Smooth muscle cell (in vitro differentiated cells): Measurements from ENCODE around the gene KNG1. TPM values are rescaled to one million over a fixed set of nuclear protein-coding genes. Genes with fewer than 3 reads are reported as not detected.

Experiments
- DNase-seq: peaks from one replicate; lab custom pipeline; 2025; ENCODE audit not compliant: unreplicated experiment; lab: John Stamatoyannopoulos, UW
- H2AFZ ChIP-seq: fragments of 200-600 bp; sonication (generic); 2 replicates; pipeline ENCODE4 v1.6.0; 2016; ENCODE audit warnings: antibody characterized with exemption, low read depth, mild to moderate bottlenecking
- H3F3A ChIP-seq: fragments of 200-600 bp; sonication (generic); 2 replicates; pipeline ENCODE4 v1.6.0; 2017; ENCODE audit warnings: antibody characterized with exemption, low read depth
- H3K27ac ChIP-seq: fragments of 200-600 bp; sonication (generic); 2 replicates; pipeline ENCODE4 v1.5.1; 2016; ENCODE audit warnings: low read depth, mild to moderate bottlenecking
- H3K27me3 ChIP-seq: fragments of 200-600 bp; sonication (generic); 2 replicates; pipeline ENCODE4 v1.6.1; 2016; ENCODE audit warnings: low read depth, mild to moderate bottlenecking
- H3K36me3 ChIP-seq: fragments of 200-600 bp; sonication (generic); 2 replicates; pipeline ENCODE4 v1.5.1; 2016; ENCODE audit warnings: low read depth
- H3K4me1 ChIP-seq: fragments of 200-600 bp; sonication (generic); 2 replicates; pipeline ENCODE4 v1.5.1; 2016; ENCODE audit warnings: low read depth
- H3K4me2 ChIP-seq: fragments of 200-600 bp; sonication (generic); 2 replicates; pipeline ENCODE4 v1.6.0; 2016; ENCODE audit warnings: mild to moderate bottlenecking
- H3K4me3 ChIP-seq: fragments of 200-600 bp; sonication (generic); 2 replicates; pipeline ENCODE4 v1.5.1; 2016; ENCODE audit warnings: mild to moderate bottlenecking
- H3K79me2 ChIP-seq: fragments of 200-600 bp; sonication (generic); 2 replicates; pipeline ENCODE4 v1.6.0; 2016; ENCODE audit warnings: low read depth, mild to moderate bottlenecking
- H3K9ac ChIP-seq: fragments of 200-600 bp; sonication (generic); 2 replicates; pipeline ENCODE4 v1.6.0; 2016; ENCODE audit warnings: low read depth
- H3K9me3 ChIP-seq: fragments of 200-600 bp; sonication (generic); replicated peaks from 2 replicates; pipeline ENCODE4 v1.5.1; 2016; ENCODE audit warnings: low read depth
- H4K20me1 ChIP-seq: fragments of 200-600 bp; sonication (generic); 2 replicates; pipeline ENCODE4 v1.6.0; 2016; ENCODE audit warnings: low read depth
- WGBS: methylation state at CpG from one replicate; pipeline ENCODE4 v1.1.7; 2016; ENCODE audit warnings: low lambda C conversion rate; 5-methylcytosine and 5-hydroxymethylcytosine counted together
- polyA plus RNA-seq: library from polyadenylated mRNA; unstranded; fragments of >200 nt; fragmentation: Nextera tagmentation; extraction: Ambion mirVana; gene quantifications from 2 replicates; pipeline ENCODE4 v1.2.1, GENCODE V29; 2016
- total RNA-seq: library from RNA; depleted of rRNA; stranded (reverse); fragments of >200 nt; gene quantifications from 2 replicates; pipeline ENCODE4 v1.2.3, GENCODE V29; 2014
- TF ChIP-seq, protein P1 (sequence below): fragments of 200-600 bp; sonication (generic); IDR thresholded peaks from 2 replicates; pipeline ENCODE4 v1.5.1; 2017; ENCODE audit warnings: borderline replicate concordance, mild to moderate bottlenecking, antibody characterized with exemption; ENCODE audit not compliant: insufficient read depth, poor library complexity, severe bottlenecking

The KNG1 gene
- total and polyA plus RNA-seq, 2 experiments from 2014 or later: not detected

DNA sequence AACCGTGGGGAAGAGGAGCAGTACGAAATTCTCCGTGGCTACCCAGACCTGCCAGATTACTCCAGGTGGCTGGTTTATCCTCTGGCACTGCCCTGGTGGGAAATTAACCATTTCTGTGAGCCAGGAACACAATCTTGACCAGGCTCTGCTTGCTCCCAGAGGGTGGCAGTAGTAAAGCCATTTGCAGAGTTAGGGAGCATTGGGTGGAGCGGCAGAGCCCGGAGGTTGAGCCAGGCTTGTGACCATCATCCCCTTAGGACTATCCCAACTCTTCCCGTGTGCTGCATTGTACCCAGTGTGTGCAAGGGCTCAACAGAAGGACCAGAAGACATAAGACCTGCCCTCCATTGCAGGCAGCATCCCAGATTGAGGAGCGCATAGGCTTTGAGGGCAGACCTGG lies 5.3 kb downstream of the KNG1 start:
- H3F3A ChIP-seq: no peaks in the 10 kb centered on the region
- WGBS: 62% methylated on average over 7 of the region's 7 CpGs
- no peak overlapping the region for H3K4me3 ChIP-seq
- no peaks in the 10 kb centered on the region for H4K20me1 ChIP-seq
- H3K9ac ChIP-seq: no peak overlapping the region
- no peak overlapping the region for H2AFZ ChIP-seq
- no peaks in the 10 kb centered on the region for H3K4me1 ChIP-seq
- H3K27ac ChIP-seq: no peak overlapping the region
- no peaks in the 10 kb centered on the region for H3K27me3 ChIP-seq
- TF ChIP-seq, protein P1, sequence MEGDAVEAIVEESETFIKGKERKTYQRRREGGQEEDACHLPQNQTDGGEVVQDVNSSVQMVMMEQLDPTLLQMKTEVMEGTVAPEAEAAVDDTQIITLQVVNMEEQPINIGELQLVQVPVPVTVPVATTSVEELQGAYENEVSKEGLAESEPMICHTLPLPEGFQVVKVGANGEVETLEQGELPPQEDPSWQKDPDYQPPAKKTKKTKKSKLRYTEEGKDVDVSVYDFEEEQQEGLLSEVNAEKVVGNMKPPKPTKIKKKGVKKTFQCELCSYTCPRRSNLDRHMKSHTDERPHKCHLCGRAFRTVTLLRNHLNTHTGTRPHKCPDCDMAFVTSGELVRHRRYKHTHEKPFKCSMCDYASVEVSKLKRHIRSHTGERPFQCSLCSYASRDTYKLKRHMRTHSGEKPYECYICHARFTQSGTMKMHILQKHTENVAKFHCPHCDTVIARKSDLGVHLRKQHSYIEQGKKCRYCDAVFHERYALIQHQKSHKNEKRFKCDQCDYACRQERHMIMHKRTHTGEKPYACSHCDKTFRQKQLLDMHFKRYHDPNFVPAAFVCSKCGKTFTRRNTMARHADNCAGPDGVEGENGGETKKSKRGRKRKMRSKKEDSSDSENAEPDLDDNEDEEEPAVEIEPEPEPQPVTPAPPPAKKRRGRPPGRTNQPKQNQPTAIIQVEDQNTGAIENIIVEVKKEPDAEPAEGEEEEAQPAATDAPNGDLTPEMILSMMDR: no peak
- no peaks in the 10 kb centered on the region for H3K9me3 ChIP-seq
- no peaks in the 10 kb centered on the region for H3K36me3 ChIP-seq
- H3K79me2 ChIP-seq: no peaks in the 10 kb centered on the region
- no peak for DNase-seq
- no peak overlapping the region for H3K4me2 ChIP-seq

DNA sequence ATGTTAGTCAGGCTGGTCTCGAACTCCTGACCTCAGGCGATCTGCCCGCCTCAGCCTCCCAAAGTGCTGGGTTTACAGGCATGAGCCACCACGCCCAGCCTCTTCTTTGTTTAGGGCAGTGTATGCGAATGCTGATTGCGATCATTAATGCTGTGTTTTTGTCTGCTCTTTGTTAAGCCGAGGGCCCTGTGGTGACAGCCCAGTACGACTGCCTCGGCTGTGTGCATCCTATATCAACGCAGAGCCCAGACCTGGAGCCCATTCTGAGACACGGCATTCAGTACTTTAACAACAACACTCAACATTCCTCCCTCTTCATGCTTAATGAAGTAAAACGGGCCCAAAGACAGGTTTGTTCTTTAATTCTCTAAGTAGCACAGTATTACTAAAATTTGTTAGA lies 7.8 kb downstream of the KNG1 start:
- WGBS: 64% methylated on average over 12 of the region's 12 CpGs
- H3K79me2 ChIP-seq: no peaks in the 10 kb centered on the region

DNA sequence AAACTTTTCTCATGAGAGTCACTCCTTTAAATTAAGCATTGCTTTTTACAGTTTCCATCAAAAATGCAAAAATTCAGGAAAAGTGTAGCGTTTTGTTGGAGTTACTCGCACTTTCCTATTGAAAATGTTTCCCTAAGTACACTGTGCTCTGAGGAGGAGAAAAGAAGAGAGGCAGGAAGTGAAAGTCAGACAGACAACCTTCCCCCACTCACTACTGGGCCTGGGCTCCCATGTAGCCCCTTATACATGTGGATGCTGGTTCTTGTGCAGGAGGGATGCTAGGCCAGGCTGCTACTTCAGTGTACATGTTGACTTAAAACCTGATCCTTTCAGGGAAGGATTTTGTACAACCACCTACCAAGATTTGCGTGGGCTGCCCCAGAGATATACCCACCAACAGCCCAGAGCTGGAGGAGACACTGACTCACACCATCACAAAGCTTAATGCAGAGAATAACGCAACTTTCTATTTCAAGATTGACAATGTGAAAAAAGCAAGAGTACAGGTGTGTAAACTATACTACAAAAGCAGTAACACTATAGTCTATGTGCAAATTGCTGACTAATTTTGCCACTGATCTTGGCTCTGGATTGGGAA lies 15.1 kb downstream of the KNG1 start:
- Histone ChIP-seq H3F3A (no peaks in the 10 kb centered on the region), H3K9ac (no peak overlapping the region), H4K20me1 (no peaks in the 10 kb centered on the region), H3K27ac (no peak overlapping the region), H3K27me3 (no peaks in the 10 kb centered on the region), H3K36me3 (no peaks in the 10 kb centered on the region), H3K4me1 (no peaks in the 10 kb centered on the region), H2AFZ (no peak overlapping the region), H3K4me3 (no peak overlapping the region), H3K9me3 (no peaks in the 10 kb centered on the region), H3K4me2 (no peak overlapping the region), H3K79me2 (no peaks in the 10 kb centered on the region)
- TF ChIP-seq, protein P1: no peak
- WGBS: 83% methylated on average over 4 of the region's 4 CpGs
- DNase-seq: no peak

More for the DNA sequence above, 7.8 kb downstream of the KNG1 start:
- H3K9ac ChIP-seq: no peak overlapping the region
- no peaks in the 10 kb centered on the region for H3K27me3 ChIP-seq
- H3K4me3 ChIP-seq: no peak overlapping the region
- no peaks in the 10 kb centered on the region for H3K4me1 ChIP-seq
- TF ChIP-seq, protein P1: no peak
- H3K27ac ChIP-seq: no peak overlapping the region
- H3K9me3 ChIP-seq: no peaks in the 10 kb centered on the region
- DNase-seq: no peak
- H4K20me1 ChIP-seq: no peaks in the 10 kb centered on the region
- H3F3A ChIP-seq: no peaks in the 10 kb centered on the region
- no peak overlapping the region for H2AFZ ChIP-seq
- H3K4me2 ChIP-seq: no peak overlapping the region
- no peaks in the 10 kb centered on the region for H3K36me3 ChIP-seq
